Measurements from ENCODE around the gene LCORL.
"Not testable (repeated sequence)": the region's sequence is repeated elsewhere in the genome, so short reads cannot be mapped to it uniquely, and the experiment has no call there.

LCORL gene

GRCh38 chr4:17876943-17877342 lies 144.6 kb downstream of the LCORL start:
- DNase-seq (ENCODE audit: low spot score), result no peak
- POLR2A ChIA-PET (ENCODE audit: low non-redundant PET), result no interaction called here
- CTCF ChIA-PET, result no interaction called here
- no peak overlapping the region for H3K27ac ChIP-seq
- TF ChIP-seq, protein P1, sequence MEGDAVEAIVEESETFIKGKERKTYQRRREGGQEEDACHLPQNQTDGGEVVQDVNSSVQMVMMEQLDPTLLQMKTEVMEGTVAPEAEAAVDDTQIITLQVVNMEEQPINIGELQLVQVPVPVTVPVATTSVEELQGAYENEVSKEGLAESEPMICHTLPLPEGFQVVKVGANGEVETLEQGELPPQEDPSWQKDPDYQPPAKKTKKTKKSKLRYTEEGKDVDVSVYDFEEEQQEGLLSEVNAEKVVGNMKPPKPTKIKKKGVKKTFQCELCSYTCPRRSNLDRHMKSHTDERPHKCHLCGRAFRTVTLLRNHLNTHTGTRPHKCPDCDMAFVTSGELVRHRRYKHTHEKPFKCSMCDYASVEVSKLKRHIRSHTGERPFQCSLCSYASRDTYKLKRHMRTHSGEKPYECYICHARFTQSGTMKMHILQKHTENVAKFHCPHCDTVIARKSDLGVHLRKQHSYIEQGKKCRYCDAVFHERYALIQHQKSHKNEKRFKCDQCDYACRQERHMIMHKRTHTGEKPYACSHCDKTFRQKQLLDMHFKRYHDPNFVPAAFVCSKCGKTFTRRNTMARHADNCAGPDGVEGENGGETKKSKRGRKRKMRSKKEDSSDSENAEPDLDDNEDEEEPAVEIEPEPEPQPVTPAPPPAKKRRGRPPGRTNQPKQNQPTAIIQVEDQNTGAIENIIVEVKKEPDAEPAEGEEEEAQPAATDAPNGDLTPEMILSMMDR (conservative IDR thresholded peaks at IDR 0.05; ENCODE audit: low read depth), result no peak

DNA sequence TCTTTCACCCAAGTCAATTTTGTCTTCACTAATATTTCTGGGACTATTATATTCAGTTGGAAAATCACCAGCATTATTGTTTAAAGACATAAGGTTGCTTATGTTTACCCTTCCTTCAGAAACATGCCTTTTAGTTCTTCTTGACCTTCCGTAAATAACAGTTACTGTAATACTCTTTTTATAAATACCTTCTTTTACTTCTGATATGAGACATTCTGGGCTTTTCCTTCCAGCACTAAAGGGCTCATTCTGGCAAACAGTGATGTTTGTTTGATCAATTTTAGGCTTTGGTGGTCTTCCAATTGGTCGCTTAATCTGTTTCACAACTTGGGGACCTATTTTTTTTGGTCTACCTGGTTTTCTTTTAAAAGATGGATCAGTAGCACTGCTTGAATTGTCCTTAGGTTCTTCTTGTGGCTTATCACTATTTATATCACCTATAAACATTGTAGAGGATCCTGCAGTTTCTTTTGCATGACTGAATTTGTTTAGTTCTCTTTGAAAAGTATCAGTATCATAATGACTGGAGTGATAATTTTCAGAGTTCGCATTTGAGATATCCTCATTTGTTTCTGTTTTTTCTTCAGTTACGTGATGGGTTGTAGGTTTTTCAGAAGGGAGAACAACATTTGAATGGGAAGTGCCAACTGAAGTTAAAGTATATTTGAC lies 146.0 kb downstream of the LCORL start:
- TF ChIP-seq, protein P1 (conservative IDR thresholded peaks at IDR 0.05; ENCODE audit: low read depth), result no peak
- ChIA-PET CTCF (no interaction called here), POLR2A (ENCODE audit: low non-redundant PET) (no interaction called here)
- DNase-seq (ENCODE audit: low spot score), result no peak
- no peak overlapping the region for H3K27ac ChIP-seq

- CTCF ChIA-PET, result no interaction called here
- DNase-seq (ENCODE audit: low spot score), result no peak
- TF ChIP-seq, protein P1 (conservative IDR thresholded peaks at IDR 0.05; ENCODE audit: low read depth), result no peak
- no peak overlapping the region for H3K27ac ChIP-seq
- POLR2A ChIA-PET (ENCODE audit: low non-redundant PET), result no interaction called here
Measured at GRCh38 chr4:17869327-17869726, 152.2 kb downstream of the LCORL start.

- H3K27ac ChIP-seq, result no peak overlapping the region
- TF ChIP-seq, protein P1 (conservative IDR thresholded peaks at IDR 0.05; ENCODE audit: low read depth), result no peak
- ChIA-PET POLR2A (ENCODE audit: low non-redundant PET) (no interaction called here), CTCF (no interaction called here)
- DNase-seq (ENCODE audit: low spot score), result no peak
Measured at GRCh38 chr4:17867276-17867675, 154.3 kb downstream of the LCORL start.

- TF ChIP-seq, protein P1 (conservative IDR thresholded peaks at IDR 0.05; ENCODE audit: low read depth), result no peak
- ChIA-PET CTCF (no interaction called here), POLR2A (ENCODE audit: low non-redundant PET) (no interaction called here)
- no peak for DNase-seq (ENCODE audit: low spot score)
- H3K27ac ChIP-seq, result no peak overlapping the region
Measured at GRCh38 chr4:17866810-17867209, 154.7 kb downstream of the LCORL start.

- POLR2A ChIA-PET (ENCODE audit: low non-redundant PET), result no interaction called here
- no peak for DNase-seq (ENCODE audit: low spot score)
- CTCF ChIA-PET, result no interaction called here
- TF ChIP-seq, protein P1 (conservative IDR thresholded peaks at IDR 0.05; ENCODE audit: low read depth), result no peak
- no peak overlapping the region for H3K27ac ChIP-seq
Measured at GRCh38 chr4:17865866-17866363, 155.6 kb downstream of the LCORL start.

GRCh38 chr4:17861906-17862305 lies 159.6 kb downstream of the LCORL start:
- DNase-seq (ENCODE audit: low spot score); POLR2A ChIA-PET (ENCODE audit: low non-redundant PET); H3K27ac ChIP-seq; CTCF ChIA-PET: not testable (repeated sequence)

All from RWPE1 (cell line).